Measurements from ENCODE around the gene LENG1.

The LENG1 gene

GRCh38 chr19:54108496-54108895 is 51.0 kb downstream of the LENG1 start:
- Mint-ChIP-seq H3K36me3 (peaks cover 28 to 54% of the 10 kb centered on the region in 2 donors), H3K9me3 (no peaks in the 10 kb centered on the region), H3K27ac (peak overlapping the region; percentile 31), H3K4me3 (no peak overlapping the region), H3K4me1 (peaks cover 13 to 35% of the 10 kb centered on the region in 2 donors), H3K27me3 (no peaks in the 10 kb centered on the region)
- ATAC-seq (replicated peaks) (no peak), DNase-seq (no peak)

DNA sequence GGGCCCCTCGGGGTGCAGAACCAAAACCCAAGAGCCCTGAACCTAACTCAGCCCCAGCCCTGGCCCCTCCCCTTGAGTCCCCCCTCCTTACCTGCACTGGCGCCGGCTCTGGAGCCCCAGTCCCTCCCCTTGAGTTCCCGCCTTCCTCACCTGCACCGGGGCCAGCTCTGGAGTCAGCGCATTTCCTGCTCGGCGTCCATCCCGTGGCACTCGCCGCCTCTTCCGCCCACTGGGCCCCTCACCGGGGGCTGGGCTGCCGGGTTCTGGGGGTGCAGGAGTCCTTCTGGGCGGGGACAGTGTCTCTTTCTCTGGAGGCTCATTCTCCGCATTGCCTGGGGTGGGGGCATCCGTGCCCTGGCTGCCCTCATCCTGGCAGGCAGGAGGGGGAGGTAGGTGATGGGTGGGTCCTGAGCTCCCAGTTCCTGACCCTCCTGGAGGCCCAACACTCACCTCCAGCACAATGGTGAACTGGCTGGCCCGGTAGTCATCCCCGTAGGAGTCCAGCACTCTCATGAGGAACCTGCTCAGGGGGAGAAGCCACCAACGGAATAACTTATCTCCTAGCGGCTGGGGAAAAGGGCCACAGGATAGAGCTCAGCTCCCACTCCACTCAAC is 51.5 kb downstream of the LENG1 start:
- DNase-seq, result no peak
- Mint-ChIP-seq H3K4me1 (peaks cover 15 to 39% of the 10 kb centered on the region in 2 donors), H3K4me3 (no peak overlapping the region), H3K9me3 (no peaks in the 10 kb centered on the region), H3K36me3 (peaks cover 32 to 49% of the 10 kb centered on the region in 2 donors), H3K27ac (no peak overlapping the region), H3K27me3 (no peaks in the 10 kb centered on the region)
- no peak for ATAC-seq (replicated peaks)

- H3K36me3 Mint-ChIP-seq, result peaks cover 29 to 48% of the 10 kb centered on the region in 2 donors
- no peak overlapping the region for H3K4me3 Mint-ChIP-seq
- DNase-seq (no peak), ATAC-seq (replicated peaks) (no peak)
- H3K4me1 Mint-ChIP-seq, result peaks cover 18 to 49% of the 10 kb centered on the region in 2 donors
- H3K9me3 Mint-ChIP-seq, result no peaks in the 10 kb centered on the region
- no peak overlapping the region for H3K27ac Mint-ChIP-seq
- H3K27me3 Mint-ChIP-seq, result no peaks in the 10 kb centered on the region
Measured at GRCh38 chr19:54106716-54107115, 52.8 kb downstream of the LENG1 start.

GRCh38 chr19:54105796-54106195 is 53.7 kb downstream of the LENG1 start:
- no peaks in the 10 kb centered on the region for H3K27me3 Mint-ChIP-seq
- DNase-seq (no peak), ATAC-seq (replicated peaks) (no peak)
- peak overlapping the region; percentile 33 to 44 for H3K4me3 Mint-ChIP-seq
- no peaks in the 10 kb centered on the region for H3K9me3 Mint-ChIP-seq
- peak overlapping the region; percentile 89 for H3K27ac Mint-ChIP-seq
- H3K36me3 Mint-ChIP-seq, result peaks cover 27 to 45% of the 10 kb centered on the region in 2 donors
- peaks cover 17 to 49% of the 10 kb centered on the region in 2 donors for H3K4me1 Mint-ChIP-seq

Measured in stimulated activated naive B cell treated with anti-CD40 and anti-IgM and Interleukin-4, amounts not matched to agents 10 μg/mL and 1 μg/mL and 100 μg/mL, for 72 hours (primary cell).